Measurements from ENCODE around the gene PSD.

Gene PSD

GRCh38 chr10:102431452-102432124 lies 13.0 kb upstream of the PSD start:
- peaks cover 43% of the 10 kb centered on the region for H3K4me1 Mint-ChIP-seq
- TF ChIP-seq CTCF (IDR thresholded peaks at IDR 0.05) = no peak
- H3K27me3 Mint-ChIP-seq (ENCODE audit: low read depth, poor library complexity) = no peaks in the 10 kb centered on the region
- no peaks in the 10 kb centered on the region for H3K9me3 Mint-ChIP-seq
- H3K4me3 Mint-ChIP-seq = peak overlapping the region; percentile 89
- no peaks in the 10 kb centered on the region for H3K36me3 Mint-ChIP-seq (ENCODE audit: low read depth)
- H3K27ac Mint-ChIP-seq = peak overlapping the region; percentile 26
- DNase-seq = no peak

- TF ChIP-seq CTCF (IDR thresholded peaks at IDR 0.05) = no peak
- Mint-ChIP-seq H3K27ac (no peak overlapping the region), H3K36me3 (ENCODE audit: low read depth) (no peaks in the 10 kb centered on the region), H3K27me3 (ENCODE audit: low read depth, poor library complexity) (no peaks in the 10 kb centered on the region), H3K4me3 (no peak overlapping the region), H3K9me3 (no peaks in the 10 kb centered on the region), H3K4me1 (peaks cover 22% of the 10 kb centered on the region)
- DNase-seq = no peak
Observed at GRCh38 chr10:102429468-102429867, 10.9 kb upstream of the PSD start.

GRCh38 chr10:102426803-102427287 lies 8.3 kb upstream of the PSD start:
- peaks cover 15% of the 10 kb centered on the region for H3K4me1 Mint-ChIP-seq
- DNase-seq = no peak
- H3K27me3 Mint-ChIP-seq (ENCODE audit: low read depth, poor library complexity) = peaks cover 4% of the 10 kb centered on the region
- H3K27ac Mint-ChIP-seq = no peak overlapping the region
- no peaks in the 10 kb centered on the region for H3K9me3 Mint-ChIP-seq
- no peaks in the 10 kb centered on the region for H3K36me3 Mint-ChIP-seq (ENCODE audit: low read depth)
- no peak for TF ChIP-seq CTCF (IDR thresholded peaks at IDR 0.05)
- H3K4me3 Mint-ChIP-seq = no peak overlapping the region

- DNase-seq = no peak
- no peak overlapping the region for H3K4me3 Mint-ChIP-seq
- peaks cover 8% of the 10 kb centered on the region for H3K27me3 Mint-ChIP-seq (ENCODE audit: low read depth, poor library complexity)
- no peak for TF ChIP-seq CTCF (IDR thresholded peaks at IDR 0.05)
- H3K4me1 Mint-ChIP-seq = peaks cover 14% of the 10 kb centered on the region
- no peak overlapping the region for H3K27ac Mint-ChIP-seq
- H3K36me3 Mint-ChIP-seq (ENCODE audit: low read depth) = no peaks in the 10 kb centered on the region
- H3K9me3 Mint-ChIP-seq = no peaks in the 10 kb centered on the region
Observed at GRCh38 chr10:102425444-102425843, 6.9 kb upstream of the PSD start.

GRCh38 chr10:102424916-102425315 lies 6.3 kb upstream of the PSD start:
- no peak overlapping the region for H3K27ac Mint-ChIP-seq
- no peaks in the 10 kb centered on the region for H3K9me3 Mint-ChIP-seq
- peaks cover 8% of the 10 kb centered on the region for H3K27me3 Mint-ChIP-seq (ENCODE audit: low read depth, poor library complexity)
- no peak for TF ChIP-seq CTCF (IDR thresholded peaks at IDR 0.05)
- DNase-seq = no peak
- no peaks in the 10 kb centered on the region for H3K36me3 Mint-ChIP-seq (ENCODE audit: low read depth)
- peaks cover 19% of the 10 kb centered on the region for H3K4me1 Mint-ChIP-seq
- H3K4me3 Mint-ChIP-seq = no peak overlapping the region

GRCh38 chr10:102424145-102424544 lies 5.6 kb upstream of the PSD start:
- no peak overlapping the region for H3K27ac Mint-ChIP-seq
- peaks cover 25% of the 10 kb centered on the region for H3K4me1 Mint-ChIP-seq
- H3K9me3 Mint-ChIP-seq = no peaks in the 10 kb centered on the region
- no peak for TF ChIP-seq CTCF (IDR thresholded peaks at IDR 0.05)
- peaks cover 16% of the 10 kb centered on the region for H3K27me3 Mint-ChIP-seq (ENCODE audit: low read depth, poor library complexity)
- no peak for DNase-seq
- H3K36me3 Mint-ChIP-seq (ENCODE audit: low read depth) = no peaks in the 10 kb centered on the region
- no peak overlapping the region for H3K4me3 Mint-ChIP-seq
